D721Med (cell line): Measurements from ENCODE around the gene PRIMPOL.
"Not testable (repeated sequence)": the region's sequence is repeated elsewhere in the genome, so short reads cannot be mapped to it uniquely, and the experiment has no call there.

ENCODE experiments used
- DNase-seq: peaks from one replicate; pipeline ENCODE4 v3.0.0; 2011; ENCODE audit warnings: low spot score; ENCODE audit not compliant: insufficient read length
- FAIRE-seq: peaks from 2 replicates; lab custom pipeline; 2011; peaks lifted over from hg19 to GRCh38; lab: Jason Lieb, UNC
- CTCF ChIP-seq: IDR thresholded peaks from 2 replicates; pipeline ENCODE4 v1.5.1; 2012; ENCODE audit warnings: mild to moderate bottlenecking, control low read depth; ENCODE audit not compliant: insufficient read depth; ENCODE audit errors: missing control alignments

Gene PRIMPOL

GRCh38 chr4:184617600-184618196 lies 31.8 kb upstream of the PRIMPOL start:
- no peak for TF ChIP-seq CTCF
- FAIRE-seq (no peak), DNase-seq (no peak)

- no peak for FAIRE-seq
- DNase-seq = no peak
- TF ChIP-seq CTCF = no peak
Measured at GRCh38 chr4:184620212-184620867, 29.2 kb upstream of the PRIMPOL start.

- no peak for TF ChIP-seq CTCF
- no peak for FAIRE-seq
- DNase-seq = no peak
Measured at GRCh38 chr4:184621518-184621917, 28.0 kb upstream of the PRIMPOL start.

GRCh38 chr4:184624504-184624903 lies 25.0 kb upstream of the PRIMPOL start:
- not testable (repeated sequence) for FAIRE-seq, DNase-seq

- no peak for TF ChIP-seq CTCF
- no peak for DNase-seq
- no peak for FAIRE-seq
Measured at GRCh38 chr4:184624972-184625554, 24.5 kb upstream of the PRIMPOL start.

- FAIRE-seq = not testable (repeated sequence)
Measured at GRCh38 chr4:184625783-184626596, 23.5 kb upstream of the PRIMPOL start.

GRCh38 chr4:184628103-184628502 lies 21.4 kb upstream of the PRIMPOL start:
- no peak for DNase-seq
- FAIRE-seq = no peak
- no peak for TF ChIP-seq CTCF

More at GRCh38 chr4:184625783-184626596, 23.5 kb upstream of the PRIMPOL start:
- DNase-seq = not testable (repeated sequence)
